ENCODE data around the gene IL18. TPM values are rescaled to one million over a fixed set of nuclear protein-coding genes. Genes with fewer than 3 reads are reported as not detected.
"Not testable (repeated sequence)": the region's sequence is repeated elsewhere in the genome, so short reads cannot be mapped to it uniquely, and the experiment has no call there.

Gene IL18
- polyA plus RNA-seq, 1 donor: 0.68 TPM

- DNase-seq: no peak
Observed at GRCh38 chr11:112115386-112115785, 48.5 kb downstream of the IL18 start.

- no peak for DNase-seq
Observed at GRCh38 chr11:112114460-112114859, 49.4 kb downstream of the IL18 start.

GRCh38 chr11:112113539-112114457, 50.1 kb downstream of the IL18 start:
- DNase-seq: peak; percentile 23

GRCh38 chr11:112106070-112106469, 57.8 kb downstream of the IL18 start:
- no peak for DNase-seq

GRCh38 chr11:112103446-112103845, 60.4 kb downstream of the IL18 start:
- DNase-seq: no peak

- DNase-seq: no peak
Observed at GRCh38 chr11:112100462-112100861, 63.4 kb downstream of the IL18 start.

GRCh38 chr11:112097734-112098528, 66.0 kb downstream of the IL18 start:
- DNase-seq: no peak

- DNase-seq: no peak
Observed at GRCh38 chr11:112096194-112096593, 67.7 kb downstream of the IL18 start.

- DNase-seq: not testable (repeated sequence)
Observed at GRCh38 chr11:112095302-112095701, 68.6 kb downstream of the IL18 start.

Other genes starting within 250 kb of the IL18 start
- 4.0 TPM for gene C11orf52, start 245.2 kb downstream of the IL18 start, polyA plus RNA-seq (ENCODE audit: insufficient read length)
- gene DIXDC1, start 226.8 kb downstream of the IL18 start, polyA plus RNA-seq (ENCODE audit: insufficient read length): 15.8 TPM
- gene DLAT, start 138.7 kb downstream of the IL18 start, polyA plus RNA-seq (ENCODE audit: insufficient read length): 39.2 TPM
- 0.93 TPM for gene PIH1D2, start 90.1 kb downstream of the IL18 start, polyA plus RNA-seq (ENCODE audit: insufficient read length)
- gene NKAPD1, start 89.8 kb downstream of the IL18 start, polyA plus RNA-seq (ENCODE audit: insufficient read length): 26.1 TPM
- 49.2 TPM for gene TIMM8B, start 77.3 kb downstream of the IL18 start, polyA plus RNA-seq (ENCODE audit: insufficient read length)
- 91.6 TPM for gene SDHD, start 77.2 kb downstream of the IL18 start, polyA plus RNA-seq (ENCODE audit: insufficient read length)
- 0.23 TPM for gene TEX12, start 3.3 kb upstream of the IL18 start, polyA plus RNA-seq (ENCODE audit: insufficient read length)
- gene BCO2, start 11.4 kb upstream of the IL18 start, polyA plus RNA-seq (ENCODE audit: insufficient read length): 5.3 TPM
- gene PTS, start 62.3 kb upstream of the IL18 start, polyA plus RNA-seq (ENCODE audit: insufficient read length): 19.2 TPM
- gene PLET1, start 96.8 kb upstream of the IL18 start, polyA plus RNA-seq (ENCODE audit: insufficient read length): not detected

Data from hindlimb muscle (tissue), 1 donor.